ENCODE results near the gene STK24.
"Not testable (repeated sequence)": the region's sequence is repeated elsewhere in the genome, so short reads cannot be mapped to it uniquely, and the experiment has no call there.

The STK24 gene

DNA sequence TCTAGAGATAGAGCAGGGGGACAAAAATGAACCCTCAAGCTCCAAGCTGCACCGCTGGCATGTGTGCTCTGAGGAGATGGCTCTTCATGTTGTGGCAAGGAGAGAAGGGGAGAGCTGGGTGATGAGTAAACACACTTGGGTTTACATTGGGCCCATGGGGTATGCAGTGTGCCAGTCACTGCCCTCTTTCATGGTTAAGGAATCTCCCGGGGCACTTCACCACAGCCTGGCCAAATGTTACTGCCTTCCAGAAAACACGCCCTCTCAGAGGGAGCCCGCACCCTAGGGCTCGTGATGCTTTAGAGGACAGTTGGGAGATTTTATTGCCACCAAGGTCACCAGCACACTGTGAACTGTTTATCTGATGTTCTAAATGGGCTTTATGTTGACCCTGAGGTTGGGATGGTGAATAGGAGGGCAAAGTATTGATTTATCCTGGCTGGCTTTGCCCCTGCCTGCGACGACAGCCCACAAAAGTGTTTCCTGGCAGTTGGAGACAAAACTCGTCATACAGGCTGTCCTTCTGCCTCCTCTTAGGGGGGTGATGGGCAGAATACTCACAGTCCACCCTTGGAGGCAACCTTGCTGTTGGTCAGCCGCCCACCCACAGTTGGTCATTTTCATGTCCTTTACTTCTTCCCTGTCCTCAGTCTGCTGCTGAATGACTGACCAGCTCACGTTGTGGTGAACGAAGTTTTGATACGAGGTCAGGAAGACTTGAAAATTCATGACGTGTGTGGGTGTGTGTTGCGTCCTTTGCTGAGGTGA is 156.9 kb downstream of the STK24 start:
- H3K4me3 Mint-ChIP-seq = no peak overlapping the region
- H3K36me3 Mint-ChIP-seq = peaks cover 0 to 5% of the 10 kb centered on the region in 2 donors
- peaks cover 6% of the 10 kb centered on the region in 2 donors for H3K27me3 Mint-ChIP-seq
- no peaks in the 10 kb centered on the region for H3K4me1 Mint-ChIP-seq
- peaks cover 5 to 6% of the 10 kb centered on the region in 2 donors for H3K9me3 Mint-ChIP-seq
- DNase-seq (no peak), ATAC-seq (replicated peaks) (no peak)
- H3K27ac Mint-ChIP-seq = no peak overlapping the region

DNA sequence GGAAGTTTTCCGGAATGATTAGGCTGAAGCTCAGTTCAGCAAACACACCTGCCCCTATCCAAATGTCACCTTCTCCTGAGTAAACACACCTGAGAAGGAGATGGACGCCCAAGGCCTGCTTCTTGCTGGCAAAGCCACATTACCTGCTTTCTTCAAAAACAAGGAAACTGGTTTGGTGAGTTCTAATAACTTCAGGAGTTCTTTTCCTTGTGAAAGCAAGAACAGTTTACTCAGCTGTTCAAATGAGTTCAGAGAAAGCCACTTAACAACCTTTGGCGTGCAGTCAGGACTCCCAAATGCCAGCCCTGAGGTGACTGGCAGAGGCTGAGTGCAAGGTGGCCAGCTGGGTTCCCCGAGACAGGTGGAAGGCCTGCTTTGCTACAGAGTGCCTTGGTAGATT is 160.5 kb downstream of the STK24 start:
- Mint-ChIP-seq H3K27ac (no peak overlapping the region), H3K4me3 (no peak overlapping the region), H3K4me1 (peaks cover 5 to 8% of the 10 kb centered on the region in 2 donors), H3K9me3 (peaks cover 5 to 6% of the 10 kb centered on the region in 2 donors), H3K27me3 (peaks cover 6 to 8% of the 10 kb centered on the region in 2 donors), H3K36me3 (peaks cover 0 to 5% of the 10 kb centered on the region in 2 donors)
- DNase-seq (no peak), ATAC-seq (replicated peaks) (no peak)

- Mint-ChIP-seq H3K27ac (no peak overlapping the region), H3K9me3 (peaks cover 5 to 6% of the 10 kb centered on the region in 2 donors), H3K4me1 (peaks cover 5 to 13% of the 10 kb centered on the region in 2 donors), H3K36me3 (peaks cover 0 to 5% of the 10 kb centered on the region in 2 donors), H3K4me3 (no peak overlapping the region), H3K27me3 (peaks cover 6 to 14% of the 10 kb centered on the region in 2 donors)
- DNase-seq = no peak
- no peak for ATAC-seq (replicated peaks)
Measured at GRCh38 chr13:98415326-98416070, 161.4 kb downstream of the STK24 start.

- peaks cover 5 to 13% of the 10 kb centered on the region in 2 donors for H3K4me1 Mint-ChIP-seq
- ATAC-seq (replicated peaks) (no peak), DNase-seq (no peak)
- peaks cover 10 to 23% of the 10 kb centered on the region in 2 donors for H3K27me3 Mint-ChIP-seq
- H3K27ac Mint-ChIP-seq = no peak overlapping the region
- H3K4me3 Mint-ChIP-seq = no peak overlapping the region
- H3K36me3 Mint-ChIP-seq = peaks cover 0 to 5% of the 10 kb centered on the region in 2 donors
- peaks cover 5 to 6% of the 10 kb centered on the region in 2 donors for H3K9me3 Mint-ChIP-seq
Measured at GRCh38 chr13:98413796-98414195, 163.1 kb downstream of the STK24 start.

DNA sequence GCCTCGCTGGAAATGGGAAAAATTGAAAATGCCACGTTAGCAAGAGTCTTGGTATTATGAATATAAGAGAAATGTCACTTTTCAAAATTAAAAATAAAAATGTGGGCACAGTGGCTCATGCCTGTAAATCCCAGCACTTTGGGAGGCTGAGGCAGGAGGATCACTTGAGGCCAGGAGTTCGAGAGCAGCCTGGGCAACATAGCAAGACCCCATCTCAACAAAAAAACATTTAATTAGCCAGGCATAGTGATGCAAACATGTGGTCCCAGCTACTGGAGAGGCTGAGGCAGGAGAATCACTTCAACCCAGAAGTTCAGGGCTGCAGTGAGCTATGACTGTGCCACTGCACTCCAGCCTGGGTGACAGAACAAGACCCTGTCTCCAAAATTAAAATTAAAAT is 163.6 kb downstream of the STK24 start:
- H3K36me3 Mint-ChIP-seq; H3K4me3 Mint-ChIP-seq; DNase-seq; H3K9me3 Mint-ChIP-seq; H3K27ac Mint-ChIP-seq; ATAC-seq (replicated peaks): not testable (repeated sequence)
- H3K27me3 Mint-ChIP-seq = peaks cover 10 to 23% of the 10 kb centered on the region in 2 donors
- peaks cover 5 to 13% of the 10 kb centered on the region in 2 donors for H3K4me1 Mint-ChIP-seq

DNA sequence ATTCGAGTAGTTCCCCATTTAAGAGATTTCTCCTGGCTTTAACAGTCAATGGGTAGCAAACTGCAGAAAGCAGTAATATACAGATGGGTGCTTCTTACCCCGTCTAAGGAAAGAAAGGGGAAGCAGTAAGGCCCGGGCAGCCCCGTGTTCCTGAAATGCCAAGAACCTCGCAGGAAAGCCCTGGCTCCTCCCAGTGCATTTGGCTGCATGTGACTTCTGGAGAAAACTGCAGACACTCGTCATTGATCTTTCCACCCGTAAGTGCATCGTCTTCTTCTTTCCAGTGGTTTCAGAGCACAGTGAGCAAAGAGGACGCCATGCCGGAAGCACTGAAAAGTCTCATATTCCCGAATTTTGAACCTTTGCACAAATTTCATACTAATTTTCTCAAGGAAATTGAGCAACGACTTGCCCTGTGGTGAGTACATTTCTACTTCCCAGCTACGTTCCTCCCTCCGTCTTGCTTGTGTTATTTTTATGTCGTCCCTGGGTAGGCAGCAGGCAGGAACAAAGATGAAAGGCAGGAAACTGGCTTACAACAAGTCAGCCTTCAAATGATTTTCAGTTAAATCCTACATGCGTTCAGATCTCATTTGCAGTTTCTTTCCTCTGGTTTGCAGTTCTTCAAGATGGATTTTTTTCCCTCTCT is 165.2 kb downstream of the STK24 start:
- Mint-ChIP-seq H3K27me3 (peaks cover 10 to 23% of the 10 kb centered on the region in 2 donors), H3K4me1 (peaks cover 5 to 13% of the 10 kb centered on the region in 2 donors), H3K36me3 (peaks cover 0 to under 1% of the 10 kb centered on the region in 2 donors), H3K4me3 (peak overlapping the region; percentile 49 to 72), H3K9me3 (peaks cover 1% of the 10 kb centered on the region in 2 donors), H3K27ac (peak overlapping the region; percentile 75)
- DNase-seq (peak; percentile 3), ATAC-seq (replicated peaks) (peak; percentile 65 to 74)

GRCh38 chr13:98411013-98411412 is 165.9 kb downstream of the STK24 start:
- no peaks in the 10 kb centered on the region for H3K36me3 Mint-ChIP-seq
- DNase-seq (no peak), ATAC-seq (replicated peaks) (no peak)
- H3K9me3 Mint-ChIP-seq = no peaks in the 10 kb centered on the region
- peak overlapping the region in 1 of 2 donors; percentile 49 for H3K4me3 Mint-ChIP-seq
- no peak overlapping the region for H3K27ac Mint-ChIP-seq
- peaks cover 5 to 13% of the 10 kb centered on the region in 2 donors for H3K4me1 Mint-ChIP-seq
- H3K27me3 Mint-ChIP-seq = peaks cover 10 to 23% of the 10 kb centered on the region in 2 donors

GRCh38 chr13:98410612-98411011 is 166.3 kb downstream of the STK24 start:
- H3K4me1 Mint-ChIP-seq = peaks cover 5 to 13% of the 10 kb centered on the region in 2 donors
- H3K9me3 Mint-ChIP-seq = no peaks in the 10 kb centered on the region
- no peak for DNase-seq
- ATAC-seq (replicated peaks) = no peak
- H3K27ac Mint-ChIP-seq = no peak overlapping the region
- H3K27me3 Mint-ChIP-seq = peaks cover 10 to 23% of the 10 kb centered on the region in 2 donors
- H3K36me3 Mint-ChIP-seq = no peaks in the 10 kb centered on the region
- H3K4me3 Mint-ChIP-seq = no peak overlapping the region

GRCh38 chr13:98409281-98409680 is 167.6 kb downstream of the STK24 start:
- ATAC-seq (replicated peaks) = no peak
- Mint-ChIP-seq H3K27ac (no peak overlapping the region), H3K9me3 (no peaks in the 10 kb centered on the region), H3K4me3 (no peak overlapping the region), H3K36me3 (no peaks in the 10 kb centered on the region), H3K4me1 (peaks cover 5 to 13% of the 10 kb centered on the region in 2 donors), H3K27me3 (peaks cover 15 to 23% of the 10 kb centered on the region in 2 donors)
- no peak for DNase-seq

DNA sequence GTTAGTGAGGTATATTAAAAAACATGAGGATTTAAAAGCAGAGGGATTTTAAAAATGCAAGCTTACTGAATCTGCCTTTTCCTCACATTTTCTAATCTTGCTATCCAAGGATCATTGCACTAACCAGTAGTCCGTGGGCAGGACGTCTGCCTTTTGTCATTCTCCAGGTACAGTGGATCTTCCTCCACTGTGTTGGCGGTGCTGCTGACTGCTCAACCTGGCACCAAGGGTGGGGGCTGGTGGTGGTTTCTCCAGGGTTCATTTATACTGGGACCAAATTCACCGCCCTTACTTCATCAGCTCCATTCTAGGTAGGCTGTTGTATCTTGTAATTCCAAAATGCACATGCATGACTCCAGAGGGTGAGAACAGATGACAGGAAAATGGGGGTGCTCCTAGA is 169.3 kb downstream of the STK24 start:
- Mint-ChIP-seq H3K36me3 (no peaks in the 10 kb centered on the region), H3K9me3 (no peaks in the 10 kb centered on the region), H3K27ac (no peak overlapping the region), H3K4me3 (no peak overlapping the region), H3K4me1 (peaks cover 5 to 13% of the 10 kb centered on the region in 2 donors), H3K27me3 (peaks cover 15 to 23% of the 10 kb centered on the region in 2 donors)
- ATAC-seq (replicated peaks) = no peak
- DNase-seq = no peak

GRCh38 chr13:98406971-98407370 is 169.9 kb downstream of the STK24 start:
- Mint-ChIP-seq H3K9me3 (no peaks in the 10 kb centered on the region), H3K27me3 (peaks cover 12 to 21% of the 10 kb centered on the region in 2 donors), H3K36me3 (no peaks in the 10 kb centered on the region), H3K27ac (no peak overlapping the region), H3K4me3 (no peak overlapping the region), H3K4me1 (peaks cover 3 to 11% of the 10 kb centered on the region in 2 donors)
- ATAC-seq (replicated peaks) = no peak
- DNase-seq = no peak

- ATAC-seq (replicated peaks) (no peak), DNase-seq (no peak)
- no peaks in the 10 kb centered on the region for H3K36me3 Mint-ChIP-seq
- no peaks in the 10 kb centered on the region for H3K9me3 Mint-ChIP-seq
- H3K27ac Mint-ChIP-seq = no peak overlapping the region
- H3K27me3 Mint-ChIP-seq = peaks cover 9 to 16% of the 10 kb centered on the region in 2 donors
- no peak overlapping the region for H3K4me3 Mint-ChIP-seq
- H3K4me1 Mint-ChIP-seq = peaks cover 0 to 5% of the 10 kb centered on the region in 2 donors
Measured at GRCh38 chr13:98406427-98406826, 170.5 kb downstream of the STK24 start.

- Mint-ChIP-seq H3K4me1 (no peaks in the 10 kb centered on the region), H3K36me3 (no peaks in the 10 kb centered on the region)
Measured at GRCh38 chr13:98405690-98406344, 171.1 kb downstream of the STK24 start.

DNA sequence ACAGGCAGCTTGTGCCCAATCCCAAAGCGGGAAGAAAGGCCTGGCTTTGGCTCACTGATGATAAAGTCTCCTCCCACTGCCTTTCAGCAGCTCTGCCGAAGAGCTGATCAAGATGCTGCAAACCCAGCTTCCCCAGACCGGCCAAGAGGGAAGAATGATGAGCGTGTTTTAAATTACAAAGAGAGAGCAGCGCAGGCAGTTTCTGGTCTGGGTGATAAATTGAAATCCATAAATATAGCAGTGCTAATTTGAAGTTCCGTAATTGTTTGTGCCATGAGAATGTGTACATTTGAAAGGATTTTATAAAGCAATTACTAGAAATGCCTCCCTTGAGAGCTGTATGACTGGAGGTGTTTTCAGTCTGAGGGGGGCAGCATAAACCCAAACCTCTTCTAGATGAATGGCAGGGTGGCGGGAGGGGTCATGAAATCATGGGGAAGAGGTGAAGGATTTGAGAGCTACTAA is 171.8 kb downstream of the STK24 start:
- Mint-ChIP-seq H3K4me1 (no peaks in the 10 kb centered on the region), H3K9me3 (no peaks in the 10 kb centered on the region), H3K4me3 (no peak overlapping the region), H3K27ac (no peak overlapping the region), H3K36me3 (no peaks in the 10 kb centered on the region), H3K27me3 (peaks cover 7 to 9% of the 10 kb centered on the region in 2 donors)
- no peak for ATAC-seq (replicated peaks)
- DNase-seq = no peak

More at GRCh38 chr13:98405690-98406344, 171.1 kb downstream of the STK24 start:
- Mint-ChIP-seq H3K27me3 (peaks cover 9 to 10% of the 10 kb centered on the region in 2 donors), H3K4me3 (no peak overlapping the region), H3K27ac (no peak overlapping the region), H3K9me3 (no peaks in the 10 kb centered on the region)
- no peak for ATAC-seq (replicated peaks)
- no peak for DNase-seq
